Adrenal gland (tissue), 5 donors: ENCODE results near the gene EPDR1.

Experiments used
- POLR2A ChIP-seq, 2 donors: fragments of 450-650 bp; IDR thresholded peaks; one replicate each; pipeline ENCODE4 v1.6.1; 2017; ENCODE audit warnings: antibody characterized with exemption in 2 of 2, mild to moderate bottlenecking in 2 of 2, moderate library complexity in 1 of 2
- TF ChIP-seq, protein P1 (sequence below), 6 experiments: fragments of 450-650 bp in 4 of 6; fragments of 200-600 bp in 2 of 6; sonication (generic) in 1 of 6; IDR thresholded peaks; 1 replicate in 5 of 6; 2 replicates in 1 of 6; pipeline versions ENCODE4 v1.5.1 to v1.8.0; 2016 to 2021; ENCODE audit warnings: antibody characterized with exemption in 6 of 6, mild to moderate bottlenecking in 2 of 6, moderate library complexity in 1 of 6
- donor health status: DM: no; HTN: no; CAD: no.

DNA sequence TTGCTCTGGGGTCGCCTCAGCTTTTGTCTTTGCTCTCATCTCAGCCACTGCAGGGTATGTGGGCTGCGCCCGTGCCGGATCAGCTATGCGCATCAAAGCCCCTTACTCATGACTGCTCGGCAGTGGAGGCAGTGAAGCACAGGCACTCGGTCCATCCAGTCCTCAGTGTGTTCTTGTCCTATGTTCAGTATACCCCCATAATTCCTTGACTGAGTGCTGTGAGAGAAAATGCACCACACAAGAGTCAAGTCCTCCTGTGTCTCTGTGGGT lies 27.4 kb downstream of the EPDR1 start:
- TF ChIP-seq, protein P1, sequence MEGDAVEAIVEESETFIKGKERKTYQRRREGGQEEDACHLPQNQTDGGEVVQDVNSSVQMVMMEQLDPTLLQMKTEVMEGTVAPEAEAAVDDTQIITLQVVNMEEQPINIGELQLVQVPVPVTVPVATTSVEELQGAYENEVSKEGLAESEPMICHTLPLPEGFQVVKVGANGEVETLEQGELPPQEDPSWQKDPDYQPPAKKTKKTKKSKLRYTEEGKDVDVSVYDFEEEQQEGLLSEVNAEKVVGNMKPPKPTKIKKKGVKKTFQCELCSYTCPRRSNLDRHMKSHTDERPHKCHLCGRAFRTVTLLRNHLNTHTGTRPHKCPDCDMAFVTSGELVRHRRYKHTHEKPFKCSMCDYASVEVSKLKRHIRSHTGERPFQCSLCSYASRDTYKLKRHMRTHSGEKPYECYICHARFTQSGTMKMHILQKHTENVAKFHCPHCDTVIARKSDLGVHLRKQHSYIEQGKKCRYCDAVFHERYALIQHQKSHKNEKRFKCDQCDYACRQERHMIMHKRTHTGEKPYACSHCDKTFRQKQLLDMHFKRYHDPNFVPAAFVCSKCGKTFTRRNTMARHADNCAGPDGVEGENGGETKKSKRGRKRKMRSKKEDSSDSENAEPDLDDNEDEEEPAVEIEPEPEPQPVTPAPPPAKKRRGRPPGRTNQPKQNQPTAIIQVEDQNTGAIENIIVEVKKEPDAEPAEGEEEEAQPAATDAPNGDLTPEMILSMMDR (IDR thresholded peaks at IDR 0.05) = no peak
- no peak for TF ChIP-seq POLR2A (IDR thresholded peaks at IDR 0.05)
